Lung (tissue), 12 donors: ENCODE results near the gene ZSWIM5. TPM values are rescaled to one million over a fixed set of nuclear protein-coding genes. Genes with fewer than 3 reads are reported as not detected.
"Not testable (repeated sequence)": the region's sequence is repeated elsewhere in the genome, so short reads cannot be mapped to it uniquely, and the experiment has no call there.

Source experiments
- ATAC-seq: fragments of 200-7000 bp; cut with Tn5 transposase; one replicate; pipeline ENCODE4 v1.9.1; 2020; ENCODE audit warnings: moderate number of reproducible peaks; ENCODE audit not compliant: insufficient read depth, low FRiP score
- DNase-seq, 3 donors: peaks; one replicate each; pipeline ENCODE4 v3.0.0-alpha.2; 2013 to 2017
- H3K27ac ChIP-seq, 2 donors: one replicate each; pipeline ENCODE4 v1.5.1; 2013; ENCODE audit warnings: mild to moderate bottlenecking in 2 of 2, moderate library complexity in 2 of 2, control low read depth in 1 of 2, inconsistent platforms in 1 of 2, low read depth in 1 of 2, low read length in 1 of 2
- H3K27me3 ChIP-seq, 3 donors: one replicate each; pipeline ENCODE4 v1.5.1; 2013; ENCODE audit warnings: low read length in 2 of 3; ENCODE audit not compliant: control insufficient read depth in 3 of 3, insufficient read depth in 3 of 3
- H3K36me3 ChIP-seq, 4 donors: one replicate each; pipeline ENCODE4 v1.5.1; 2013; ENCODE audit warnings: low read length in 4 of 4, mild to moderate bottlenecking in 1 of 4, moderate library complexity in 1 of 4; ENCODE audit not compliant: control insufficient read depth in 4 of 4, insufficient read depth in 4 of 4
- H3K4me1 ChIP-seq, 5 donors: one replicate each; pipeline ENCODE4 v1.5.1; 2013; ENCODE audit warnings: low read length in 5 of 5, mild to moderate bottlenecking in 2 of 5, moderate library complexity in 1 of 5; ENCODE audit not compliant: control insufficient read depth in 5 of 5, insufficient read depth in 5 of 5
- H3K4me3 ChIP-seq: one replicate; pipeline ENCODE4 v1.5.1; 2013; ENCODE audit warnings: mild to moderate bottlenecking, control low read depth, moderate library complexity
- H3K9ac ChIP-seq, 2 donors: one replicate each; pipeline ENCODE4 v1.5.1; 2013; ENCODE audit warnings: low read length in 2 of 2, control low read depth in 1 of 2; ENCODE audit not compliant: insufficient read depth in 1 of 2
- H3K9me3 ChIP-seq, 4 donors: one replicate each; pipeline ENCODE4 v1.5.1; 2013; ENCODE audit warnings: low read length in 3 of 4, mild to moderate bottlenecking in 1 of 4, moderate library complexity in 1 of 4; ENCODE audit not compliant: control insufficient read depth in 4 of 4, insufficient read depth in 3 of 4
- WGBS, 2 donors: extraction: QIAGEN DNeasy Blood & Tissue Kit; methylation state at CpG; one replicate each; pipeline ENCODE4 v1.1.7; 2013; 5-methylcytosine and 5-hydroxymethylcytosine counted together
- polyA plus RNA-seq, 2 donors: library from polyadenylated mRNA; stranded (reverse); fragments of 200-250 nt; gene quantifications; one replicate each; pipeline ENCODE4 v1.2.1, GENCODE V29; 2013
- total RNA-seq, 2 donors: library from RNA; depleted of rRNA in 1 of 2; stranded (reverse); fragments of >200 nt in 1 of 2; gene quantifications; one replicate each; pipeline ENCODE4 v1.2.1, GENCODE V29; 2014 to 2021
- TF ChIP-seq, protein P1 (sequence below): IDR thresholded peaks from 2 replicates; pipeline ENCODE4 v1.5.1; 2012; ENCODE audit warnings: mild to moderate bottlenecking; ENCODE audit errors: control extremely low read depth, extremely low read depth
- donor health status: control.
- donor health status: control.
- donor health status: Bipolar disorder and iron deficiency.
- donor health status: healthy.
- donor health status: DM: yes; HTN: yes; CAD: no.

Gene ZSWIM5
- total and polyA plus RNA-seq, 4 donors, result 0.96 to 3.8 (median 2.1) TPM

DNA sequence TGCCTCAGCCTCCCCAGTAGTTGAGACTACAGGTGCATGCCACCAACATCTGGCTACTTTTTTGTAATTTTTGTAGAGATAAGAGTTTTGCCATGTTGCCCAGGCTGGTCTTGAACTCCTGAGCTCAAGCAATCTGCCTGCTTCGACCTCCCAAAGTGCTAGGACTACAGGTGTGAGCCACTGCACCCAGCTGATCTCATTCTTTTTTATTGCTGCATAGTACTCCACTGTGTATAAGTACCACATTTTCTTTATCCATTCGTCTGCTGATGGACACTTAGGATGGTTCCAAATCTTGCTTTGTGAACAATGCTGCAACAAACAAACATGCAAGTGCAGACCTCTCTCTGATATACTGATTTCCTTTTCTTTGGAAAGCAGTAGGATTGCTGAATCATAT lies 134.8 kb downstream of the ZSWIM5 start:
- H3K27me3 ChIP-seq, result no peaks in the 10 kb centered on the region
- no peaks in the 10 kb centered on the region for H3K9me3 ChIP-seq
- ATAC-seq, result no peak
- H3K9ac ChIP-seq, result no peak overlapping the region
- H3K4me3 ChIP-seq, result no peak overlapping the region
- no peaks in the 10 kb centered on the region for H3K36me3 ChIP-seq
- DNase-seq, result no peak
- no peaks in the 10 kb centered on the region for H3K4me1 ChIP-seq
- WGBS, 2 donors, result 81 to 87% methylated on average over 2 of the region's 2 CpGs
- TF ChIP-seq, protein P1, sequence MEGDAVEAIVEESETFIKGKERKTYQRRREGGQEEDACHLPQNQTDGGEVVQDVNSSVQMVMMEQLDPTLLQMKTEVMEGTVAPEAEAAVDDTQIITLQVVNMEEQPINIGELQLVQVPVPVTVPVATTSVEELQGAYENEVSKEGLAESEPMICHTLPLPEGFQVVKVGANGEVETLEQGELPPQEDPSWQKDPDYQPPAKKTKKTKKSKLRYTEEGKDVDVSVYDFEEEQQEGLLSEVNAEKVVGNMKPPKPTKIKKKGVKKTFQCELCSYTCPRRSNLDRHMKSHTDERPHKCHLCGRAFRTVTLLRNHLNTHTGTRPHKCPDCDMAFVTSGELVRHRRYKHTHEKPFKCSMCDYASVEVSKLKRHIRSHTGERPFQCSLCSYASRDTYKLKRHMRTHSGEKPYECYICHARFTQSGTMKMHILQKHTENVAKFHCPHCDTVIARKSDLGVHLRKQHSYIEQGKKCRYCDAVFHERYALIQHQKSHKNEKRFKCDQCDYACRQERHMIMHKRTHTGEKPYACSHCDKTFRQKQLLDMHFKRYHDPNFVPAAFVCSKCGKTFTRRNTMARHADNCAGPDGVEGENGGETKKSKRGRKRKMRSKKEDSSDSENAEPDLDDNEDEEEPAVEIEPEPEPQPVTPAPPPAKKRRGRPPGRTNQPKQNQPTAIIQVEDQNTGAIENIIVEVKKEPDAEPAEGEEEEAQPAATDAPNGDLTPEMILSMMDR, result no peak
- H3K27ac ChIP-seq, result no peak overlapping the region

DNA sequence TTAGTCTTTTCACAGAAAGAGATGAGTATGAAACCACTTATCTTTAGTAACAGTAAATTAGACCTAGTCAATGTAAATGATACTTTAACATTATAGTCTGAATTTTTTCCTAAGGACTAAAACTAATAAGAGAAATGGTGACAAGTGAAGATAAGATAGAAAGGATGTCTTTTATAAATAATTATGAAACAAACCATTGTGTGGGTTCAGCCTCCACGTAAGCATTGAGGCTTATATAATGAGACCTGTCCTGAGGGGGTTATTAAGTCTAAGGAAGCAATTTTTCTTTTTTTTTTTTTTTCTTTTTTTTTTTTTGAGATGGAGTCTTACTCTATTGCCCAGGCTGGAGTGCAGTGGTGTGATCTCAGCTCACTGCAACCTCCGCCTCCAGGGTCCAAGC lies 138.6 kb downstream of the ZSWIM5 start:
- no peak for ATAC-seq
- H3K27ac ChIP-seq, result no peak overlapping the region
- H3K27me3 ChIP-seq, result no peaks in the 10 kb centered on the region
- no peaks in the 10 kb centered on the region for H3K36me3 ChIP-seq
- H3K9ac ChIP-seq, result no peak overlapping the region
- H3K9me3 ChIP-seq, result no peaks in the 10 kb centered on the region
- no peaks in the 10 kb centered on the region for H3K4me1 ChIP-seq
- TF ChIP-seq, protein P1, result no peak
- H3K4me3 ChIP-seq, result no peak overlapping the region
- no peak for DNase-seq
- 78 to 93% methylated on average over 2 of the region's 2 CpGs for WGBS, 2 donors

DNA sequence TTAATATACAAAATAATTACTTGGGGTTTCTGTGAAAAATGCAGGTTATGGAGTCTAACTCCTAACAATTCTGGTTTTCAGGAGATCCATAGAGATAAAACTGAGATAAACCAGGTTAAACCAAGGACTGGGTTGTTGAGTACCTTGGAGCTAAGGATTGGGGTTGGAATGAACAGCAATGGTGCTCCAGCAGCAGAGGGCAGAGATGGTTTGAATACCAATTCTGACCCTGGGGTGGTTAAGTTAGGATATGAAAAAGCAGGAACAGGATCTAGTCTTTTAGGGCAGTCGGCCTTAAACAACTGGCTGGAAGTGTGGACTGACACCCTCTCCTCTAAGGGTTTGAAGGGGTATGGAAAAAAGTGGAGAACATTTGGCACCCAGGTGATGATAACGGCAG lies 141.3 kb downstream of the ZSWIM5 start:
- WGBS, 2 donors, result 81% methylated on average over 2 of the region's 2 CpGs
- H3K9me3 ChIP-seq, result no peaks in the 10 kb centered on the region
- ATAC-seq, result no peak

DNA sequence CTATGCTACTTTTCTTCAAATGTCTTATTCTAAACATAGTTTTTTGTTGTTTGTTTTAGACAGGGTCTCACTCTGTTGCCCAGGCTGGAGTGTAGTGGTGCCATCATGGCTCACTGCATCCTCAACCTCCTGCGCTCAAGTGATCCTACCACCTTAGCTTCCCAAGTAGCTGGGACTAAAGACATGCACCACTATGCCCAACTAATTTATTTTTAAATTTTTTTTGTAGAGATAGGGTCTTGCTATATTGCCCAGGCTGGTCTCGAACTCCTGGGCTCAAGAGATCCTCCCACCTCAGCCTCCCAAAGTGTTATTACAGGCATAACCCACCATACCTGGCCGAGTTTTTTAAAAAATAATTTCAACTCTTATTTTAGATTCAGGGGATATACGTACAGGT lies 143.9 kb downstream of the ZSWIM5 start:
- H3K4me3 ChIP-seq, result not testable (repeated sequence)

More for the DNA sequence above, 141.3 kb downstream of the ZSWIM5 start:
- no peak overlapping the region for H3K4me3 ChIP-seq
- no peak for DNase-seq
- TF ChIP-seq, protein P1, result no peak
- H3K36me3 ChIP-seq, result no peaks in the 10 kb centered on the region
- H3K27me3 ChIP-seq, result no peaks in the 10 kb centered on the region
- H3K4me1 ChIP-seq, result no peaks in the 10 kb centered on the region
- no peak overlapping the region for H3K9ac ChIP-seq
- H3K27ac ChIP-seq, result no peak overlapping the region

More for the DNA sequence above, 143.9 kb downstream of the ZSWIM5 start:
- H3K4me1 ChIP-seq, H3K9ac ChIP-seq, H3K9me3 ChIP-seq, H3K36me3 ChIP-seq, H3K27ac ChIP-seq, ATAC-seq, H3K27me3 ChIP-seq, DNase-seq: not testable (repeated sequence)
- 93 to 95% methylated on average over 4 of the region's 4 CpGs for WGBS, 2 donors
